ENCODE data around the gene USP36.
"Not testable (repeated sequence)": the region's sequence is repeated elsewhere in the genome, so short reads cannot be mapped to it uniquely, and the experiment has no call there.

The USP36 gene

DNA sequence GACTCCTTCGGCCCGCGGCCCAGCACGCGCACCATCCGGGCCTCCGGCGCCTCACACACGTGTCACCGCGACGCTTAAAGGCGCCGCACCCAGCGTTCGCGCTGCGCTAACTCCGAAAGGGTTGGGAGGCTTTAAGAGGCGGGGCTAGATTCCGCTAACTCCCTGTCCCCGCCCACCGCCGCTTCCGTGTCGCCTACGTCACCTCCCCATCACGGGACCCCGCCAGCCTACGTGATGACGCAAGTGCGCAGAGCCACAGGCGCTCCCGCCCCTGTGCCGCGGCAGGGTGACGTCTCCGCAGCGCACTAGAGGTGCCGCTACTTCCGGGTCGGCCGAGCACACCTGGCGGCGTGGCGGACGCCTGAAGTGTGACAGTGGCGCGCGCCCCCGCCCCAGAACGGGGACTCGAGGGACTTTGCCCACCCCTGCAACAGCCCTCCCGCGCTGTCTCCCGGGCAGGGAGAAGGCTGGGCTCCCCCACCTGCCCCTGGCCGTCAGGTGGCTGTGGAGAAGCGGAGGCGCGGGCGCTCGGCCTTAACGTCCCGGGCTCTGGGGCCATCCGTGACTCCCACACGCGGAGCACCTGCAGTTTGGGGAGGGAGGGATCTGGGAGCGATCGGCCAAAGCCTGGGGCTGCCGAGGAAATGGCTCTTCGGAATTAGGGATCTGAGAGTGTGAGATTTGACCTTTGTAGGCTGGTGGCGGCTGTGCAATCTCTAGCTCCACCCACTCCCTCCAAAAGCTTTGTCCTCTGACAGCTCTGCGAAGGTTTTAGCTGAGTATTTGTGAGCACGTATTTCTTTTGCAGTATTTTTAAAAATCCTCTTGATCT is at the start of gene USP36:
USP36 (minus strand) TSS at position 35 of the 832 bp plus-strand sequence. CDS start 4,451 bp downstream, outside the sequence.
- peak; percentile 100 for DNase-seq

GRCh38 chr17:78890096-78890495 is 49.5 kb upstream of the USP36 start:
- DNase-seq = not testable (repeated sequence)

DNA sequence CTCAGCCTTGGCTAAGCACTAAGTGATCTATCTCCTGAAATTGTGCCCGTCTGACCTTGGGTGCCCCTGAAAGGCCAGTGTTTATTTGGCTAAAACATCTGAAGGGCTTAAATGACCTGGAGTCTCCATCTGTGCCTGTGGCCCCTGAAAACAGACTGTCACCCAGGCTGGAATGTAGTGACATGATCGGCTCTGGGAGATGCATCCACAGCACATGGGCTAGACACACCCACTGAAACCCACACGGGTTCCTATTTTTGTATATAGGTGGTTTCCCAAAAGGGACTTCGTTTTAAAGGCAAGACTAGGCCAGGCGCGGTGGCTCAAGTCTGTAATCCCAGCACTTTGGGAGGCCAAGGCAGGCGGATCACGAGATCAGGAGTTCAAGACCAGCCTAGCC is 48.9 kb upstream of the USP36 start:
- DNase-seq = no peak

GRCh38 chr17:78888941-78889518 is 48.4 kb upstream of the USP36 start:
- DNase-seq = no peak

GRCh38 chr17:78886954-78887353 is 46.3 kb upstream of the USP36 start:
- no peak for DNase-seq

DNA sequence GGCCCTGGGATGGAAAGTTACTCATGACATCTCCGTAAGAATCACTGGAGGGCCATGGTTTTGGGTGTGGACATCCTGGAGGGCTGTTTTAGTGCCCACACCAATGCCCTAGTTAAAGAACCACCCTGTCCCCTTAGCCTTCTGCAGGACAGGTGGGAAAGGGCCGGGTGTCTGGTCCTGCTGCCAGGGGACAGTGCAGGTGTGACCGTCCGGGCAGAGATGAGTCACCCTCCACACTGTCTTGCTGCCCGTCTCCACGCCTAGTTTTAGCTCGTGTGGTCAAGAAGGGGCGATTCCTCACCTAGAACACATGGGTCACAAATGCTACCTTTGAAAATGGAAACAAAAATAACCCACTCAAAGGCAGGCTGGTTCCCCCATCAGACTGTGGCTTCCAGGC is 45.3 kb upstream of the USP36 start:
- no peak for DNase-seq

- no peak for DNase-seq
Observed at GRCh38 chr17:78884876-78885667, 44.5 kb upstream of the USP36 start.

- peak; percentile 70 for DNase-seq
Observed at GRCh38 chr17:78884148-78884825, 43.7 kb upstream of the USP36 start.

- DNase-seq = peak; percentile 84
Observed at GRCh38 chr17:78883533-78884131, 43.0 kb upstream of the USP36 start.

GRCh38 chr17:78883089-78883532 is 42.5 kb upstream of the USP36 start:
- DNase-seq = peak; percentile 76

- no peak for DNase-seq
Observed at GRCh38 chr17:78882540-78883088, 42.0 kb upstream of the USP36 start.

GRCh38 chr17:78879635-78880186 is 39.1 kb upstream of the USP36 start:
- DNase-seq = peak; percentile 94

DNA sequence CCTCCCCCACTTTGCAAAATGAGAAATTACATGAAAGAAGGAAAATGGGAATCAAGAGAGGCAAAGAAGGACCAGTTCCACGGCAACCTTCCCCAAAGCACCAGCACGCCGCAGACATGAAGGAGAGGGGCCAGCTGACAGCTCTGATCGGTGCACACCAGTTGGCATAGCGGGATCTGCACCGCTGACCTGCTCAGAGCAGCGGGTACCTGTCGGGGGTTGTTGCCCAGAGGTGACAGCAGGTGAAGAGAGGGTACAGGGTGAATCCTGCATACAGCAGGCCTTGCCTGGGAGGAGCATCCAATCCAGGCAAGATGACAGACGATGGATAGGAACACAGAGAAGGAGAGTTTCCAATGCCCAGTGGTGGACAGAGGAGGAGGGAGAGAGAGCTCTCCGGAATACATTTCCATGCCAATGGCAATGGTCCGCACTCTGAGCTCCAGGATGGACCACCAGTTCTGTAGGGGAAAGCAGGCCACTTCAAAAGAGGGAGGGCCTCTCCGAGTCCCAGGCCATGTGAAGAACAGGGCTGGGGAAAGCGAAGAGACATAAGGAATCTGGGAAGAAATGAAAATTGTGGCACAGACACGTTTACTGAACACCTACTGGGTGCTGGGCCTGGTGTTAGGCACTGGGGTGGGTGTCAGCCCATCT is 38.4 kb upstream of the USP36 start:
- DNase-seq = no peak

- no peak for DNase-seq
Observed at GRCh38 chr17:78878261-78878660, 37.6 kb upstream of the USP36 start.

DNA sequence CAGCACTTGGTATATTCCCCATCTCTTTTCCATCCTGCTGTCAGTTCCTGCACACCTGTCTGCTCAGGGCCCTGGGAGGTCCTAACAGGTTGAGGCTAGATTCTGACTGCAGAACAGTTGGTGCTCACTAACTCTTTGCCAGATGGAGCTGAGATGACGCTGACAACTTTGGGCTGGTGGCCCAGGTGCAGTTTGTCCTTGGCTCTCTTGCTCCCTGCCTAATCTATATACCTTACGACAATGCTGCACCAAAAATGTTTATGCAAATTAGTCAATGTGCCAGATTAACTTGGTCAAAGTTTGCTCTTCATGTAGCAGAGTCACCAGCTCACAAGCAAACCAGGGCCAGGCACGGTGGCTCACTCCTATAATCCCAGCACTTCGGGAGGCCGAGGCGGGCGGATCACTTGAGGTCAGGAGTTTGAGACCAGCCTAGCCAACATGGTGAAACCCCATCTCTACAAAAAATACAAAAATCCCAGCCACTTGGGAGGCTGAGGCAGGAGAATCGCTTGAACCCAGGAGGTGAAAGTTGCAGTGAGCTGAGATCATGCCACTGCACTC is 36.4 kb upstream of the USP36 start:
- not testable (repeated sequence) for DNase-seq

- DNase-seq = no peak
Observed at GRCh38 chr17:78876094-78876597, 35.5 kb upstream of the USP36 start.

DNA sequence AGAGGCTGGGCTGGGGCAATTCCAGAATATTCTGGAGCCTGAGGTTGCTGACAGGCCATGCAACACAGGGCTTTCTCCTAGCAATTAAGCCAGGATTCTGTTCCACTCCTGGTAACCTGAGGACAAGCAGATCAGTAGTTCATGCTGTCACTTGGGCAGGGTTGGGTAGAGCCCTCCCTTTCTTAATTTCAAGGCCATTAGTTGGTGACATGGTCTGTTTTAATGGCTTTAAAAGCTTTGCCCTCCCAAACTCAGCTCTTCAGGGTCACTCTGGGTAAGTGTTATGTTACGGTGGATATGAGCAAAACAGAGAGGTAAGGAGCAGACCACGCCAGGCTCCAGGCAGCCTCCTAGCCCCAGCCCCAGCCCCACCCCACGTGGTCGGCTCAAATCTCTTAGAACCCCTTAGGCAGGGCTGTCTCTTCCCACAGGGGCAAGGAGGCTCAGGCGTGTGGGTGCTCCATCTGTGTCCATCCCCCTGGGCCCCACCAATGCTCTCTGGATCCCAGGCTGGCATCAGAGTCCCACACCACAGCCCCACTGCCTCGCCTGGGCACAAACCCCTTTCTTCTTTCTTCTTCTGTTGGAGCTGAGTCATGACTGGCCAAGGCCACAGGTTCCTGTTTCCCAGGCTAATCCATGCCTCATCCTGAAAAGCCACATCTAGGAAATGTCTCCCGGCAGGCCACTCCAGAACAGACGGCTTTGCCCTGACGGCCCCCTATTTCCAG is 34.9 kb upstream of the USP36 start:
- DNase-seq = no peak

GRCh38 chr17:78873519-78874340 is 33.1 kb upstream of the USP36 start:
- no peak for DNase-seq

DNA sequence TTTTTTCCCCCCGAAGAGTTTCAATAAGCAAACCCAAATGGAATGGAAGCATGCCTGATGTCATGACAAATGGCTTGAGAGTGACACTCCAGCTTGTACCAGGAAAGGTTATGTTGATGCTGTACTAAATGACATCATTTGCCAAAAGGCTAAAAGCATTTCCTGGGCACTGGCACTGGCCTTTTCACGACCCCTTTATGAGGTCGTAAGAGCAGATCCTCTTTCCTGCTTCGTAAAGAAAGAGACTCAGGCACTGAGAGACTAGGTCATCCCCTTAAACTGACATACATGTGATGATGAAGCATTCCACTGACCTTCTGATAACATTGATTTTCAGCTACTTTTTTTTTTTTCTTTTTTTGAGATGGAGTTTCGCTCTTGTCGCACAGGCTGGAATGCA is 31.9 kb upstream of the USP36 start:
- no peak for DNase-seq
